ENCODE results near the gene HSP90AB1.
"Not testable (repeated sequence)": the region's sequence is repeated elsewhere in the genome, so short reads cannot be mapped to it uniquely, and the experiment has no call there.

HSP90AB1 gene

GRCh38 chr6:44222486-44223318 lies 24.2 kb upstream of the HSP90AB1 start:
- no peak for DNase-seq

GRCh38 chr6:44223319-44224028 lies 23.4 kb upstream of the HSP90AB1 start, which contains the start of gene SLC29A1:
Gene SLC29A1 (plus strand): TSS chr6:44223595. CDS start chr6:44227314, 3,719 bp downstream.
- no peak for DNase-seq

- DNase-seq: no peak
Measured at GRCh38 chr6:44224029-44224964, 22.6 kb upstream of the HSP90AB1 start.

GRCh38 chr6:44224965-44225305 lies 22.0 kb upstream of the HSP90AB1 start:
- no peak for DNase-seq

GRCh38 chr6:44225579-44226325 lies 21.1 kb upstream of the HSP90AB1 start:
- DNase-seq: no peak

GRCh38 chr6:44226368-44227147 lies 20.3 kb upstream of the HSP90AB1 start:
- no peak for DNase-seq

- no peak for DNase-seq
Measured at GRCh38 chr6:44227148-44227793, 19.6 kb upstream of the HSP90AB1 start.

GRCh38 chr6:44228031-44228430 lies 18.9 kb upstream of the HSP90AB1 start:
- DNase-seq: no peak

- no peak for DNase-seq
Measured at GRCh38 chr6:44228433-44228832, 18.5 kb upstream of the HSP90AB1 start.

- no peak for DNase-seq
Measured at GRCh38 chr6:44228836-44229235, 18.1 kb upstream of the HSP90AB1 start.

GRCh38 chr6:44229376-44230033 lies 17.4 kb upstream of the HSP90AB1 start:
- DNase-seq: no peak

GRCh38 chr6:44230034-44230675 lies 16.7 kb upstream of the HSP90AB1 start:
- DNase-seq: no peak

GRCh38 chr6:44231426-44231825 lies 15.5 kb upstream of the HSP90AB1 start:
- DNase-seq: not testable (repeated sequence)

- DNase-seq: no peak
Measured at GRCh38 chr6:44232676-44233566, 14.0 kb upstream of the HSP90AB1 start.

- no peak for DNase-seq
Measured at GRCh38 chr6:44233567-44234100, 13.3 kb upstream of the HSP90AB1 start.

- peak; percentile 32 for DNase-seq
Measured at GRCh38 chr6:44234101-44235025, 12.5 kb upstream of the HSP90AB1 start.

GRCh38 chr6:44235269-44235668 lies 11.6 kb upstream of the HSP90AB1 start:
- DNase-seq: no peak
